HL-60 (cell line): ENCODE data around the gene PEX13.

Experiments
- CTCF ChIP-seq: IDR thresholded peaks from one replicate; pipeline ENCODE4 v1.5.1; 2011; ENCODE audit warnings: low read length, control low read depth, inconsistent platforms; ENCODE audit not compliant: insufficient read depth
- GABPA ChIP-seq: IDR thresholded peaks from 2 replicates; pipeline ENCODE4 v1.6.1; 2012; ENCODE audit warnings: low read depth
- POLR2AphosphoS5 ChIP-seq: IDR thresholded peaks from 2 replicates; pipeline ENCODE4 v1.6.1; 2012; ENCODE audit warnings: low read depth
- TF ChIP-seq, protein P1 (sequence below): IDR thresholded peaks from 2 replicates; pipeline ENCODE4 v1.6.1; 2012; ENCODE audit warnings: low read depth; ENCODE audit not compliant: insufficient replicate concordance

GRCh38 chr2:61021228-61021660 lies 3.7 kb downstream of the PEX13 start:
- TF ChIP-seq CTCF (no peak), POLR2AphosphoS5 (no peak), GABPA (no peak)
- TF ChIP-seq, protein P1, sequence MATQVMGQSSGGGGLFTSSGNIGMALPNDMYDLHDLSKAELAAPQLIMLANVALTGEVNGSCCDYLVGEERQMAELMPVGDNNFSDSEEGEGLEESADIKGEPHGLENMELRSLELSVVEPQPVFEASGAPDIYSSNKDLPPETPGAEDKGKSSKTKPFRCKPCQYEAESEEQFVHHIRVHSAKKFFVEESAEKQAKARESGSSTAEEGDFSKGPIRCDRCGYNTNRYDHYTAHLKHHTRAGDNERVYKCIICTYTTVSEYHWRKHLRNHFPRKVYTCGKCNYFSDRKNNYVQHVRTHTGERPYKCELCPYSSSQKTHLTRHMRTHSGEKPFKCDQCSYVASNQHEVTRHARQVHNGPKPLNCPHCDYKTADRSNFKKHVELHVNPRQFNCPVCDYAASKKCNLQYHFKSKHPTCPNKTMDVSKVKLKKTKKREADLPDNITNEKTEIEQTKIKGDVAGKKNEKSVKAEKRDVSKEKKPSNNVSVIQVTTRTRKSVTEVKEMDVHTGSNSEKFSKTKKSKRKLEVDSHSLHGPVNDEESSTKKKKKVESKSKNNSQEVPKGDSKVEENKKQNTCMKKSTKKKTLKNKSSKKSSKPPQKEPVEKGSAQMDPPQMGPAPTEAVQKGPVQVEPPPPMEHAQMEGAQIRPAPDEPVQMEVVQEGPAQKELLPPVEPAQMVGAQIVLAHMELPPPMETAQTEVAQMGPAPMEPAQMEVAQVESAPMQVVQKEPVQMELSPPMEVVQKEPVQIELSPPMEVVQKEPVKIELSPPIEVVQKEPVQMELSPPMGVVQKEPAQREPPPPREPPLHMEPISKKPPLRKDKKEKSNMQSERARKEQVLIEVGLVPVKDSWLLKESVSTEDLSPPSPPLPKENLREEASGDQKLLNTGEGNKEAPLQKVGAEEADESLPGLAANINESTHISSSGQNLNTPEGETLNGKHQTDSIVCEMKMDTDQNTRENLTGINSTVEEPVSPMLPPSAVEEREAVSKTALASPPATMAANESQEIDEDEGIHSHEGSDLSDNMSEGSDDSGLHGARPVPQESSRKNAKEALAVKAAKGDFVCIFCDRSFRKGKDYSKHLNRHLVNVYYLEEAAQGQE: no peak
